ENCODE measurements around the gene SUMF1.

- no peak for TF ChIP-seq ATF3 (IDR thresholded peaks at IDR 0.05)
- TF ChIP-seq CTCF (IDR thresholded peaks at IDR 0.05; ENCODE audit: low read depth, low read length, missing input control) = no peak
These were observed 106.3 kb downstream of the SUMF1 start for GRCh38 chr3:4360817-4361216.
